ENCODE measurements around the gene METAP1D.

The METAP1D gene

GRCh38 chr2:172095146-172095904 is 95.6 kb downstream of the METAP1D start:
- H3K27me3 ChIP-seq (ENCODE audit: insufficient read depth, poor library complexity, severe bottlenecking): peaks cover 88% of the 10 kb centered on the region
- H3K4me3 ChIP-seq (replicated peaks; ENCODE audit: insufficient read depth, low read length): peak overlapping the region; percentile 68
- DNase-seq (ENCODE audit: low read depth in 1 of 2, low spot score in 1 of 2): peak in 1 of 2 experiments; percentile 60
- TF ChIP-seq CTCF (IDR thresholded peaks at IDR 0.05; ENCODE audit: insufficient read depth, low read length) (no peak), POLR2AphosphoS5 (IDR thresholded peaks at IDR 0.05; ENCODE audit: low read depth) (no peak), SPI1 (IDR thresholded peaks at IDR 0.05; ENCODE audit: borderline replicate concordance, low read depth) (no peak), GABPA (IDR thresholded peaks at IDR 0.05; ENCODE audit: low read depth) (no peak), REST (IDR thresholded peaks at IDR 0.05; ENCODE audit: insufficient replicate concordance, low read depth) (no peak)
- H3K27ac ChIP-seq (replicated peaks): no peak overlapping the region

- no peak for DNase-seq (ENCODE audit: low read depth in 1 of 2, low spot score in 1 of 2)
- Histone ChIP-seq H3K27ac (replicated peaks) (no peak overlapping the region), H3K27me3 (ENCODE audit: insufficient read depth, poor library complexity, severe bottlenecking) (peaks cover 91% of the 10 kb centered on the region), H3K4me3 (replicated peaks; ENCODE audit: insufficient read depth, low read length) (peak overlapping the region; percentile 68)
- TF ChIP-seq REST (IDR thresholded peaks at IDR 0.05; ENCODE audit: insufficient replicate concordance, low read depth) (no peak), GABPA (IDR thresholded peaks at IDR 0.05; ENCODE audit: low read depth) (no peak), CTCF (IDR thresholded peaks at IDR 0.05; ENCODE audit: insufficient read depth, low read length) (no peak), POLR2AphosphoS5 (IDR thresholded peaks at IDR 0.05; ENCODE audit: low read depth) (no peak), SPI1 (IDR thresholded peaks at IDR 0.05; ENCODE audit: borderline replicate concordance, low read depth) (no peak)
Observed at GRCh38 chr2:172095905-172096625, 96.3 kb downstream of the METAP1D start.

GRCh38 chr2:172096626-172097547 is 97.1 kb downstream of the METAP1D start:
- DNase-seq (ENCODE audit: low read depth in 1 of 2, low spot score in 1 of 2): no peak
- peaks cover 91% of the 10 kb centered on the region for H3K27me3 ChIP-seq (ENCODE audit: insufficient read depth, poor library complexity, severe bottlenecking)
- TF ChIP-seq POLR2AphosphoS5 (IDR thresholded peaks at IDR 0.05; ENCODE audit: low read depth) (no peak), REST (IDR thresholded peaks at IDR 0.05; ENCODE audit: insufficient replicate concordance, low read depth) (no peak), CTCF (IDR thresholded peaks at IDR 0.05; ENCODE audit: insufficient read depth, low read length) (no peak), SPI1 (IDR thresholded peaks at IDR 0.05; ENCODE audit: borderline replicate concordance, low read depth) (no peak), GABPA (IDR thresholded peaks at IDR 0.05; ENCODE audit: low read depth) (no peak)
- H3K27ac ChIP-seq (replicated peaks): no peak overlapping the region
- peak overlapping the region; percentile 15 for H3K4me3 ChIP-seq (replicated peaks; ENCODE audit: insufficient read depth, low read length)

All from HL-60 (cell line).